Inflammatory macrophage treated with lipopolysaccharide for 4 hours (primary cell): ENCODE results near the gene CASP10.
"Not testable (repeated sequence)": the region's sequence is repeated elsewhere in the genome, so short reads cannot be mapped to it uniquely, and the experiment has no call there.

ENCODE experiments used
- DNase-seq: peaks from one replicate; pipeline ENCODE4 v3.0.0-alpha.2; 2020

CASP10 gene

GRCh38 chr2:201156036-201156435 lies 26.9 kb upstream of the CASP10 start:
- no peak for DNase-seq

- DNase-seq: peak; percentile 54
Observed at GRCh38 chr2:201156640-201157039, 26.3 kb upstream of the CASP10 start.

GRCh38 chr2:201157694-201158093 lies 25.2 kb upstream of the CASP10 start:
- DNase-seq: peak; percentile 88

- peak; percentile 95 for DNase-seq
Observed at GRCh38 chr2:201158111-201158929, 24.6 kb upstream of the CASP10 start.

GRCh38 chr2:201164166-201164565 lies 18.8 kb upstream of the CASP10 start:
- no peak for DNase-seq

GRCh38 chr2:201167546-201167945 lies 15.4 kb upstream of the CASP10 start:
- DNase-seq: no peak

- DNase-seq: not testable (repeated sequence)
Observed at GRCh38 chr2:201168496-201168895, 14.4 kb upstream of the CASP10 start.

GRCh38 chr2:201171259-201171814 lies 11.6 kb upstream of the CASP10 start:
- no peak for DNase-seq

- DNase-seq: no peak
Observed at GRCh38 chr2:201172279-201172678, 10.7 kb upstream of the CASP10 start.

GRCh38 chr2:201174687-201175086 lies 8.3 kb upstream of the CASP10 start:
- DNase-seq: no peak

GRCh38 chr2:201176081-201176481 lies 6.9 kb upstream of the CASP10 start:
- DNase-seq: no peak

- peak; percentile 65 for DNase-seq
Observed at GRCh38 chr2:201180010-201180409, 2.9 kb upstream of the CASP10 start.

- no peak for DNase-seq
Observed at GRCh38 chr2:201183365-201183727, 405 bp downstream of the CASP10 start.

GRCh38 chr2:201183835-201184234 lies 894 bp downstream of the CASP10 start:
- DNase-seq: peak; percentile 51

- DNase-seq: not testable (repeated sequence)
Observed at GRCh38 chr2:201184248-201184647, 1.3 kb downstream of the CASP10 start.

- no peak for DNase-seq
Observed at GRCh38 chr2:201185863-201186262, 2.9 kb downstream of the CASP10 start.

- DNase-seq: no peak
Observed at GRCh38 chr2:201186982-201187381, 4.0 kb downstream of the CASP10 start.

GRCh38 chr2:201188449-201188848 lies 5.5 kb downstream of the CASP10 start:
- no peak for DNase-seq

- no peak for DNase-seq
Observed at GRCh38 chr2:201191132-201191875, 8.4 kb downstream of the CASP10 start.

- peak; percentile 87 for DNase-seq
Observed at GRCh38 chr2:201194097-201194496, 11.2 kb downstream of the CASP10 start.

GRCh38 chr2:201195331-201195730 lies 12.4 kb downstream of the CASP10 start:
- no peak for DNase-seq

- DNase-seq: no peak
Observed at GRCh38 chr2:201196003-201196402, 13.1 kb downstream of the CASP10 start.

GRCh38 chr2:201196803-201197202 lies 13.9 kb downstream of the CASP10 start:
- no peak for DNase-seq

- no peak for DNase-seq
Observed at GRCh38 chr2:201197781-201198180, 14.8 kb downstream of the CASP10 start.
